ENCODE measurements around the gene ABHD17C. TPM values are rescaled to one million over a fixed set of nuclear protein-coding genes. Genes with fewer than 3 reads are reported as not detected.

The ABHD17C gene
- total RNA-seq, 1 donor from 2014 or later, result 6.5 TPM

DNA sequence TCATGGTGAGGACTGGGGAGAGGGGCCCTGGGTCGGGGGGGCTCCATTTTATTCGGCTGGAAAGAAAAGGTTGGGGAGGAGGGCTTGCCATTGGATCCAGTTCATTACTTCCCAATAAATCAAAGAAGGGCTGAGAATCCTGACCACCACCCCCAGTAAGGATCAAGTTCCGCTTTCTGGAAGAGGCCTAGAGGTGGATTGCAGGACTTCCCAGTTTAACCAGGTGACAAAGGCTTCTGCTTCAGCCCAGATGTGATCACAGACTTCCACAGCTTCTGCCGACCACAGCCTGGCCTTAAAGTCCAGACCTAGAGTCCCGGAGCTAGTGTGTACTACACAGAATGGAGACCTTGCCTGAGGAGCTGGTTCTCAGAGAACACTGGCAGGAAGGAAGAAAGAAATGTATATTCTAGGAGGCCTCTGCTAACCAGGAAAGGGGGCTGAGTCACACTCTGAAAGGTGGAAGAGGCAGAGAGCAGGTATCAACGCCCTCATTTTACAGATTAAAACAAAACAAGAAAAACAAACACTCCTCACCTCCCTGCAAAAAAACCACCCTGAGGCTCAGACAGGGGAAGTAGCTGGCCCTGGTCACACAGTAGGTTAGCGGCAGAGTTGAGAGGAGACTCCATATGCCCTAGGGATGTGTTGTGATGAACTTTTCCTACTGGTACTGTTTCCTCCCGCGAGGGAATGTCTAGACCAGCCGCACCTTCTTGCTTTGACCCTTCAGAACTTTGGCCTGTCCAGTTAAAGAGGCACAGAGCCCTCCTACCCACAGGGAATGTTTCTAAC, 82.9 kb downstream of the ABHD17C start:
- TF ChIP-seq, protein P1, sequence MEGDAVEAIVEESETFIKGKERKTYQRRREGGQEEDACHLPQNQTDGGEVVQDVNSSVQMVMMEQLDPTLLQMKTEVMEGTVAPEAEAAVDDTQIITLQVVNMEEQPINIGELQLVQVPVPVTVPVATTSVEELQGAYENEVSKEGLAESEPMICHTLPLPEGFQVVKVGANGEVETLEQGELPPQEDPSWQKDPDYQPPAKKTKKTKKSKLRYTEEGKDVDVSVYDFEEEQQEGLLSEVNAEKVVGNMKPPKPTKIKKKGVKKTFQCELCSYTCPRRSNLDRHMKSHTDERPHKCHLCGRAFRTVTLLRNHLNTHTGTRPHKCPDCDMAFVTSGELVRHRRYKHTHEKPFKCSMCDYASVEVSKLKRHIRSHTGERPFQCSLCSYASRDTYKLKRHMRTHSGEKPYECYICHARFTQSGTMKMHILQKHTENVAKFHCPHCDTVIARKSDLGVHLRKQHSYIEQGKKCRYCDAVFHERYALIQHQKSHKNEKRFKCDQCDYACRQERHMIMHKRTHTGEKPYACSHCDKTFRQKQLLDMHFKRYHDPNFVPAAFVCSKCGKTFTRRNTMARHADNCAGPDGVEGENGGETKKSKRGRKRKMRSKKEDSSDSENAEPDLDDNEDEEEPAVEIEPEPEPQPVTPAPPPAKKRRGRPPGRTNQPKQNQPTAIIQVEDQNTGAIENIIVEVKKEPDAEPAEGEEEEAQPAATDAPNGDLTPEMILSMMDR (IDR thresholded peaks at IDR 0.05; ENCODE audit: insufficient read depth, low read length, poor library complexity, severe bottlenecking), result no peak
- Histone ChIP-seq H3K27me3 (ENCODE audit: control insufficient read depth, insufficient read depth, low read length) (peaks cover 28% of the 10 kb centered on the region), H3K36me3 (ENCODE audit: control insufficient read depth, insufficient read depth, low read length) (no peaks in the 10 kb centered on the region), H3K4me3 (ENCODE audit: low read depth, low read length) (no peak overlapping the region)
- DNase-seq (ENCODE audit: low read depth), result no peak

DNA sequence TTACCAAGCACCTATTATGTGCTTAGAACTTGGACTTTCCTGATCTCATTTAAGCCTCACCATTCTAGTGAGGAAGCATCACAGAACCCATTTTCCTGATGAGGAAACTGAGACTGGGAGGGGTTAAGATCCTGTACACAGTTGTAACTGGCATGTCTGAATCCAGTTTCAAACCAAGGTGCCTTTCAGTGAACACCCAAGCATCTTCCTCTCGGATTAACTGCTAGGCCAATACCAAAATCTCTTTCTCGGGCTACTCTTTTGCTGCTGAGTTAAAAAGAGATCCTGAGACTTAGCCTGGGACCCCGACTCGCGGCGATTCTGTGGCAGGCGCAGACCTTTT, 83.5 kb downstream of the ABHD17C start:
- Histone ChIP-seq H3K27me3 (ENCODE audit: control insufficient read depth, insufficient read depth, low read length) (peaks cover 30% of the 10 kb centered on the region), H3K36me3 (ENCODE audit: control insufficient read depth, insufficient read depth, low read length) (no peaks in the 10 kb centered on the region), H3K4me3 (ENCODE audit: low read depth, low read length) (no peak overlapping the region)
- TF ChIP-seq, protein P1 (IDR thresholded peaks at IDR 0.05; ENCODE audit: insufficient read depth, low read length, poor library complexity, severe bottlenecking), result no peak
- no peak for DNase-seq (ENCODE audit: low read depth)

DNA sequence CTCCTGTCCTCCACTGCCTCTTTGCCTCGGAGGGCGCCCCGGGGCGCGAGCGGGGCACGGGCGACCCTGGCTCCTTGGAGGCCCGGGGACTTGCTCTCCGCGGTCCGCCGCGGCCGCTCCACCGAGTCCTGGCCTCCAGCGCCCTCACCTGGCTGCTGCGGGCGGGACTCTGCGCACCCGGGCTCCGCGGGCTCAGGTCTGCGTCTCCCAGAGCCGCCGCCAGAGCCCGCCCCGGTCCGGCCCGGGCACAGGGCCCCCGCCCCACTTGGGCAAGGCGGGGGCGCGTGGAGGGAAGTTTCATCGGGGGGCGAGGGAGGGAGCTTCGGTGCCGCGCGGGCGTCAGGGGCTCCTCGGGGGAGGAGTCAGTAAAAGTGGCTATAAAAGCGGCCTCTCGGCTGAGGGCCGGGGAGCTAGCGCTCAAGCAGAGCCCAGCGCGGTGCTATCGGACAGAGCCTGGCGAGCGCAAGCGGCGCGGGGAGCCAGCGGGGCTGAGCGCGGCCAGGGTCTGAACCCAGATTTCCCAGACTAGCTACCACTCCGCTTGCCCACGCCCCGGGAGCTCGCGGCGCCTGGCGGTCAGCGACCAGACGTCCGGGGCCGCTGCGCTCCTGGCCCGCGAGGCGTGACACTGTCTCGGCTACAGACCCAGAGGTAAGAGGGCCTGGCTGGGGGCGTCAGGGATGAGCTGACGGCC, 84.0 kb downstream of the ABHD17C start, which contains the start of gene CEMIP:
Gene CEMIP (plus strand): TSS at position 407 of the 694 bp plus-strand sequence. CDS start 94,510 bp downstream, outside the sequence.
- DNase-seq (ENCODE audit: low read depth), result no peak
- Histone ChIP-seq H3K27me3 (ENCODE audit: control insufficient read depth, insufficient read depth, low read length) (peaks cover 34% of the 10 kb centered on the region), H3K4me3 (ENCODE audit: low read depth, low read length) (peak within 1 kb of the TSS; percentile 33), H3K36me3 (ENCODE audit: control insufficient read depth, insufficient read depth, low read length) (no peaks in the 10 kb centered on the region)
- TF ChIP-seq, protein P1 (IDR thresholded peaks at IDR 0.05; ENCODE audit: insufficient read depth, low read length, poor library complexity, severe bottlenecking), result peak; percentile 44

DNA sequence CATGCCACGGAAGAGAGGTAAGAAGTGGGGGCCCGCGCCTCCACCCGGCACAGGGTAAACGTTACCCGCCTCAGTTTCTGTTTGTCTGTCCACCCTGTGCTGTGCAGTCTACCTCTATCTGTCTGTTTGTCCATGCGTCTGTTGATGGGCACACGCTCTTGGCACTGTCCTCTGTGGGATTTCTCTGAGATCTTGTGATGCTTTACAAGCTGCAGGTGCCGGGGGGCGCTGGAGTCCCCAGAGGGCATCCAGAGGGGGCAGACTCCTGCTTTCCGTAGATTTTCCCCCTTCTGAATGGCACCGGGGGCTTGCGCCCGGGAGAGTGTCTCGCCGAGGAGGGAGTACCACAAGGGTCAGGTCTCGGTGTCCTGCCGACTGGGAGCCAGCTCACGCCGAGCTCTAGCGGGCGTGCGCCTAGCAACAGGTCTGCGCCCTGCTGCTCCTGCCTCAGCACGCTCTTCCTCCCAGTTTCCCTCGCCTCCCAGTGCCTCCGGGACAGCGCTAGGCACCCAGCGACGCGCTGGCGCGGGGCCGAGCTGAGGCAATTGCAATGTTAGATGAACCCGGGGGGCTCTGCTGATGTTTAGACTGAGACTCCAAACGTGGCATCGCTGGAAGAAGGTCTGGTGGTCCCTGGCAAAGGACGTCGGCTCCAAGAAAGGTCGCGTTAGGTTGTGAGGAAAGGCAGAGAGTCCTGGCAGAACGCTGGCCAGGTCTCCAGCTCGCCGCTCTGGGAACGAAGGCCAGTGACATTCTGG, 84.7 kb downstream of the ABHD17C start:
- TF ChIP-seq, protein P1 (IDR thresholded peaks at IDR 0.05; ENCODE audit: insufficient read depth, low read length, poor library complexity, severe bottlenecking), result no peak
- H3K36me3 ChIP-seq (ENCODE audit: control insufficient read depth, insufficient read depth, low read length), result no peaks in the 10 kb centered on the region
- DNase-seq (ENCODE audit: low read depth), result no peak
- peaks cover 37% of the 10 kb centered on the region for H3K27me3 ChIP-seq (ENCODE audit: control insufficient read depth, insufficient read depth, low read length)
- H3K4me3 ChIP-seq (ENCODE audit: low read depth, low read length), result peak overlapping the region; percentile 33

DNA sequence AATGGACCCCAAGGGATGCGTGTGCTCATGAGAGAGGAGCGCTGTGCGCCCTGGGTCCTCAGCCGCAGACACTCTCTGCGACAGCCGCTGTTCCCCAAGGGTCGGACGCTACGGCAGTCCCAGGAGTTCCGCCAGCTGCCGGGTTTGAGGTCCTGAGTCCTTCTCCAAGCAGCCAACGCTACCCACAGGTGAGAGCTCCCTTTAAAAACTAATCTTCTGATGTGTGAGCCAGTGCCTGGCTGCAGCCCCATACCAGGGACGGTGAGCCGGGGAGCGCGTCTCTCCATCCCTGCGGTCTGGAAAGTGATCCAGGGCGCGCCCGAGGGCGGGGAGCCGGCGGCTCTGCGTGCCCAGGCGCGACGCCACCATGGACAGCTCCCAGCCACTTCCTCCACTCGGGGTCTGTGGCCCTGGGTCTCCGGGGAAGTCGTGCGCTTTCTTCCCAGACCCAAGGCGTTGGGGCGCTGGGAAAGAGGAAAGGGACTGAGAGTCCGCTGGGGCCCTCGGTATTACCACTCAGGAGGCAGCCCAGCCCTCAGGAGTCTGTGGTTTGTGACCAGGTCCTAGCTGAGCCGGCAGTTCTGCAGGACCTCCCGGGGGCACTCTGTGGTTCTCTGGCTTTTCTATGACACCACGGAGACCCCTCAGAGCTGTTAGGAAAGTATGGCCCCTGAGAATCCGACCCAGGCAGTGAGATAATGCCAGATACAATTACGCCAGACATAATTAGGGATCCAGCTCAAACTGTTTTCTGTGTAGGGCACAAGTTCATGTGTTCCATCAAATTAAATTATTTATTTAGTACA, 85.5 kb downstream of the ABHD17C start:
- no peak overlapping the region for H3K4me3 ChIP-seq (ENCODE audit: low read depth, low read length)

More for the DNA sequence above, 85.5 kb downstream of the ABHD17C start:
- TF ChIP-seq, protein P1 (IDR thresholded peaks at IDR 0.05; ENCODE audit: insufficient read depth, low read length, poor library complexity, severe bottlenecking), result no peak
- H3K36me3 ChIP-seq (ENCODE audit: control insufficient read depth, insufficient read depth, low read length), result no peaks in the 10 kb centered on the region
- H3K27me3 ChIP-seq (ENCODE audit: control insufficient read depth, insufficient read depth, low read length), result peaks cover 37% of the 10 kb centered on the region
- DNase-seq (ENCODE audit: low read depth), result no peak

Data from kidney epithelial cell (primary cell).